ENCODE data around the gene SIPA1L3.

Gene SIPA1L3

GRCh38 chr19:38023671-38024541 lies 116.9 kb downstream of the SIPA1L3 start:
- TF ChIP-seq RARB (CRISPR knock-in tag; IDR thresholded peaks at IDR 0.05) (no peak), TCF4 (CRISPR knock-in tag; IDR thresholded peaks at IDR 0.05; ENCODE audit: borderline replicate concordance) (no peak), CSRNP3 (CRISPR knock-in tag; IDR thresholded peaks at IDR 0.05) (no peak), ZNF565 (CRISPR knock-in tag; conservative IDR thresholded peaks at IDR 0.05; ENCODE audit: low read depth) (no peak), BACH2 (CRISPR knock-in tag; IDR thresholded peaks at IDR 0.05; ENCODE audit: borderline replicate concordance) (no peak), ISL1 (CRISPR knock-in tag; IDR thresholded peaks at IDR 0.05) (no peak), OSR1 (CRISPR knock-in tag; IDR thresholded peaks at IDR 0.05) (no peak), ZFP30 (CRISPR knock-in tag; IDR thresholded peaks at IDR 0.05) (no peak), ZNF70 (CRISPR knock-in tag; IDR thresholded peaks at IDR 0.05) (no peak), ZFP3 (CRISPR knock-in tag; IDR thresholded peaks at IDR 0.05) (no peak), PPARA (CRISPR knock-in tag; IDR thresholded peaks at IDR 0.05; ENCODE audit: borderline replicate concordance) (no peak), ESRRG (CRISPR knock-in tag; IDR thresholded peaks at IDR 0.05) (no peak), CREB5 (CRISPR knock-in tag; IDR thresholded peaks at IDR 0.05; ENCODE audit: low read depth) (no peak), TOX (CRISPR knock-in tag; IDR thresholded peaks at IDR 0.05; ENCODE audit: borderline replicate concordance) (no peak), CSDC2 (CRISPR knock-in tag; IDR thresholded peaks at IDR 0.05) (no peak)
- TF ChIP-seq, protein P1, sequence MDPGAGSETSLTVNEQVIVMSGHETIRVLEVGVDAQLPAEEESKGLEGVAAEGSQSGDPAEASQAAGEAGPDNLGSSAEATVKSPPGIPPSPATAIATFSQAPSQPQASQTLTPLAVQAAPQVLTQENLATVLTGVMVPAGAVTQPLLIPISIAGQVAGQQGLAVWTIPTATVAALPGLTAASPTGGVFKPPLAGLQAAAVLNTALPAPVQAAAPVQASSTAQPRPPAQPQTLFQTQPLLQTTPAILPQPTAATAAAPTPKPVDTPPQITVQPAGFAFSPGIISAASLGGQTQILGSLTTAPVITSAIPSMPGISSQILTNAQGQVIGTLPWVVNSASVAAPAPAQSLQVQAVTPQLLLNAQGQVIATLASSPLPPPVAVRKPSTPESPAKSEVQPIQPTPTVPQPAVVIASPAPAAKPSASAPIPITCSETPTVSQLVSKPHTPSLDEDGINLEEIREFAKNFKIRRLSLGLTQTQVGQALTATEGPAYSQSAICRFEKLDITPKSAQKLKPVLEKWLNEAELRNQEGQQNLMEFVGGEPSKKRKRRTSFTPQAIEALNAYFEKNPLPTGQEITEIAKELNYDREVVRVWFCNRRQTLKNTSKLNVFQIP (CRISPR knock-in tag; IDR thresholded peaks at IDR 0.05; ENCODE audit: borderline replicate concordance, low read depth): no peak
- TF ChIP-seq, protein P2, sequence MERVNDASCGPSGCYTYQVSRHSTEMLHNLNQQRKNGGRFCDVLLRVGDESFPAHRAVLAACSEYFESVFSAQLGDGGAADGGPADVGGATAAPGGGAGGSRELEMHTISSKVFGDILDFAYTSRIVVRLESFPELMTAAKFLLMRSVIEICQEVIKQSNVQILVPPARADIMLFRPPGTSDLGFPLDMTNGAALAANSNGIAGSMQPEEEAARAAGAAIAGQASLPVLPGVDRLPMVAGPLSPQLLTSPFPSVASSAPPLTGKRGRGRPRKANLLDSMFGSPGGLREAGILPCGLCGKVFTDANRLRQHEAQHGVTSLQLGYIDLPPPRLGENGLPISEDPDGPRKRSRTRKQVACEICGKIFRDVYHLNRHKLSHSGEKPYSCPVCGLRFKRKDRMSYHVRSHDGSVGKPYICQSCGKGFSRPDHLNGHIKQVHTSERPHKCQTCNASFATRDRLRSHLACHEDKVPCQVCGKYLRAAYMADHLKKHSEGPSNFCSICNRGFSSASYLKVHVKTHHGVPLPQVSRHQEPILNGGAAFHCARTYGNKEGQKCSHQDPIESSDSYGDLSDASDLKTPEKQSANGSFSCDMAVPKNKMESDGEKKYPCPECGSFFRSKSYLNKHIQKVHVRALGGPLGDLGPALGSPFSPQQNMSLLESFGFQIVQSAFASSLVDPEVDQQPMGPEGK (CRISPR knock-in tag; IDR thresholded peaks at IDR 0.05; ENCODE audit: borderline replicate concordance): no peak
- no peak for ATAC-seq

- ATAC-seq: no peak
Observed at GRCh38 chr19:38024992-38025908, 118.2 kb downstream of the SIPA1L3 start.

DNA sequence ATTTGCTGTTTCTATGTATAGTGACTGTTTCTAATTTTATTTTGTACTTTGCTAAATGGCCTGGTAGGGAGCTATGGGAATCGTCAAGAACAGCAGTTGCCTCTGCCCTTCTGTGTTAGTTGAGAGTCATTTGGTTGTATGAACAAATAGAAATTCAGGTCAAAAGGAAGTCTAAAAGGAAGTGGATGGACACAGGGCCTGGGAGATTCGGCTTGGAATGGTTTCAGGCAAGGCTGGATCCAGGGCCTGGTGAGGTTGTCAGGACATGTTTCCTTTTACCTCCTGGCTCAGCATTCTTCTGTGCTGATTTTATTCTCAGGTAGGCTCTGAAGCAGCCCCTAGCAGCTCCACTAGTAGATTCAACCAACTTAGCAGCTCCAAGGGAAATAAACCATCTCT lies 118.9 kb downstream of the SIPA1L3 start:
- TF ChIP-seq RARB (CRISPR knock-in tag; IDR thresholded peaks at IDR 0.05) (no peak), BACH2 (CRISPR knock-in tag; IDR thresholded peaks at IDR 0.05; ENCODE audit: borderline replicate concordance) (no peak), ZNF70 (CRISPR knock-in tag; IDR thresholded peaks at IDR 0.05) (no peak), OSR1 (CRISPR knock-in tag; IDR thresholded peaks at IDR 0.05) (no peak), TCF4 (CRISPR knock-in tag; IDR thresholded peaks at IDR 0.05; ENCODE audit: borderline replicate concordance) (no peak), ESRRG (CRISPR knock-in tag; IDR thresholded peaks at IDR 0.05) (no peak), CSRNP3 (CRISPR knock-in tag; IDR thresholded peaks at IDR 0.05) (no peak)
- TF ChIP-seq, protein P2 (CRISPR knock-in tag; IDR thresholded peaks at IDR 0.05; ENCODE audit: borderline replicate concordance): no peak
- no peak for ATAC-seq

More at GRCh38 chr19:38024992-38025908, 118.2 kb downstream of the SIPA1L3 start:
- TF ChIP-seq ARNTL (CRISPR knock-in tag; IDR thresholded peaks at IDR 0.05; ENCODE audit: borderline replicate concordance, low read depth) (no peak), ZFP3 (CRISPR knock-in tag; IDR thresholded peaks at IDR 0.05) (no peak), ZFP30 (CRISPR knock-in tag; IDR thresholded peaks at IDR 0.05) (no peak), ZNF70 (CRISPR knock-in tag; IDR thresholded peaks at IDR 0.05) (no peak), ZNF565 (CRISPR knock-in tag; conservative IDR thresholded peaks at IDR 0.05; ENCODE audit: low read depth) (no peak)
